ENCODE results near the gene KIRREL3.

Gene KIRREL3

DNA sequence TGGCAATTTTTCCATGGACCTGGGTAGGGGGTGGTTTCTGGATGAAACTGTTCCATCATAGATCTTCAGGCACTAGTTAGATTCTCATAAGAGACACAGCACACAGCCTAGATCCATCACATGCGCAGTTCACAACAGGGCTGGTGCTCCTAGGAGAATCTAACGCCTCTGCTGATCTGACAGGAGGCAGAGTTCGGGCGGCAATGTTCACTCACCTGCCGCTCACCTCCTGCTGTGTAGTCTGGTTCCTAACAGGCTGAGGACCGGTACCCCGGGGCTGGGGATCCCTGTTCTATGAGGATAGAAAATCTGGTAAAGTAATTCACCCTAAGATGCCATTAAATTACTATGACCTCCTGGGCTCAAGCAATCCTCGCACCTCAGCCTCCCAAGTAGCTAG lies 318.0 kb downstream of the KIRREL3 start:
- H3K4me2 ChIP-seq (ENCODE audit: low read depth, low read length, poor library complexity, severe bottlenecking), result no peak overlapping the region
- no peak overlapping the region for H3K4me3 ChIP-seq (ENCODE audit: insufficient read depth, low read length, poor library complexity, severe bottlenecking)
- no peak overlapping the region for H3K27ac ChIP-seq (ENCODE audit: low read depth, low read length)
- H3K9ac ChIP-seq (ENCODE audit: low read length), result no peak overlapping the region
- no peak for TF ChIP-seq EZH2phosphoT487 (conservative IDR thresholded peaks at IDR 0.05; ENCODE audit: low read length)
- TF ChIP-seq, protein P1, sequence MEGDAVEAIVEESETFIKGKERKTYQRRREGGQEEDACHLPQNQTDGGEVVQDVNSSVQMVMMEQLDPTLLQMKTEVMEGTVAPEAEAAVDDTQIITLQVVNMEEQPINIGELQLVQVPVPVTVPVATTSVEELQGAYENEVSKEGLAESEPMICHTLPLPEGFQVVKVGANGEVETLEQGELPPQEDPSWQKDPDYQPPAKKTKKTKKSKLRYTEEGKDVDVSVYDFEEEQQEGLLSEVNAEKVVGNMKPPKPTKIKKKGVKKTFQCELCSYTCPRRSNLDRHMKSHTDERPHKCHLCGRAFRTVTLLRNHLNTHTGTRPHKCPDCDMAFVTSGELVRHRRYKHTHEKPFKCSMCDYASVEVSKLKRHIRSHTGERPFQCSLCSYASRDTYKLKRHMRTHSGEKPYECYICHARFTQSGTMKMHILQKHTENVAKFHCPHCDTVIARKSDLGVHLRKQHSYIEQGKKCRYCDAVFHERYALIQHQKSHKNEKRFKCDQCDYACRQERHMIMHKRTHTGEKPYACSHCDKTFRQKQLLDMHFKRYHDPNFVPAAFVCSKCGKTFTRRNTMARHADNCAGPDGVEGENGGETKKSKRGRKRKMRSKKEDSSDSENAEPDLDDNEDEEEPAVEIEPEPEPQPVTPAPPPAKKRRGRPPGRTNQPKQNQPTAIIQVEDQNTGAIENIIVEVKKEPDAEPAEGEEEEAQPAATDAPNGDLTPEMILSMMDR (IDR thresholded peaks at IDR 0.05; ENCODE audit: insufficient read depth, low read length, poor library complexity, severe bottlenecking), result no peak
- no peaks in the 10 kb centered on the region for H3K9me2 ChIP-seq (replicated peaks; ENCODE audit: insufficient read depth, low read length)
- H3K79me2 ChIP-seq (ENCODE audit: insufficient read depth, low read length), result no peaks in the 10 kb centered on the region
- H2AFZ ChIP-seq (ENCODE audit: low read depth, low read length, severe bottlenecking), result no peak overlapping the region
- H3K9me3 ChIP-seq (ENCODE audit: insufficient read depth, low read length), result no peaks in the 10 kb centered on the region
- no peaks in the 10 kb centered on the region for H3F3A ChIP-seq (ENCODE audit: insufficient read depth)
- no peaks in the 10 kb centered on the region for H4K20me1 ChIP-seq (ENCODE audit: low read depth, low read length)
- H3K27me3 ChIP-seq (ENCODE audit: low read length), result no peaks in the 10 kb centered on the region
- no peaks in the 10 kb centered on the region for H3K36me3 ChIP-seq (ENCODE audit: low read length)

DNA sequence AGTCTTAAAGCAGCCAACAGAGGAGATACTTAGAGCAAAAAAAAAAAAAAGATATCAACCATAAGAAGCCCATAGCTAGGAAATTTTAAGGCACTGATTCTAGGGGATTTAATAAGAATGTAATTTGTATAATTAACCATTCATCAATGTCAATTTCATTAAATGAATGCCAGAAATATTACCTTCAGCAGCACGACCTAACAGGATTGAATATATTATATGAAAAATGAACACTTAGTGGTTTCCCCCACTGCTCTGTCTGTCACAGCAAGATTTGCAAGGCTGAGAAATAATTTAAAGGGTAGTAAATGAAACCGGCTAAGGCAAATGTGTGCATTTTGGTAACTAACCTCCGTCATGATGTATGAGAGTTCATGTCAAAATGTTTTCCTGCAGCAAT lies 319.9 kb downstream of the KIRREL3 start:
- H3K9ac ChIP-seq (ENCODE audit: low read length), result no peak overlapping the region
- no peak overlapping the region for H3K27ac ChIP-seq (ENCODE audit: low read depth, low read length)
- H3K79me2 ChIP-seq (ENCODE audit: insufficient read depth, low read length), result no peaks in the 10 kb centered on the region
- H3K9me3 ChIP-seq (ENCODE audit: insufficient read depth, low read length), result no peaks in the 10 kb centered on the region
- no peak overlapping the region for H2AFZ ChIP-seq (ENCODE audit: low read depth, low read length, severe bottlenecking)
- H3K27me3 ChIP-seq (ENCODE audit: low read length), result no peaks in the 10 kb centered on the region
- no peak for TF ChIP-seq EZH2phosphoT487 (conservative IDR thresholded peaks at IDR 0.05; ENCODE audit: low read length)
- TF ChIP-seq, protein P1 (IDR thresholded peaks at IDR 0.05; ENCODE audit: insufficient read depth, low read length, poor library complexity, severe bottlenecking), result no peak
- no peak overlapping the region for H3K4me3 ChIP-seq (ENCODE audit: insufficient read depth, low read length, poor library complexity, severe bottlenecking)
- H4K20me1 ChIP-seq (ENCODE audit: low read depth, low read length), result no peaks in the 10 kb centered on the region
- H3K9me2 ChIP-seq (replicated peaks; ENCODE audit: insufficient read depth, low read length), result no peaks in the 10 kb centered on the region
- no peaks in the 10 kb centered on the region for H3F3A ChIP-seq (ENCODE audit: insufficient read depth)
- H3K4me2 ChIP-seq (ENCODE audit: low read depth, low read length, poor library complexity, severe bottlenecking), result no peak overlapping the region
- H3K36me3 ChIP-seq (ENCODE audit: low read length), result no peaks in the 10 kb centered on the region

DNA sequence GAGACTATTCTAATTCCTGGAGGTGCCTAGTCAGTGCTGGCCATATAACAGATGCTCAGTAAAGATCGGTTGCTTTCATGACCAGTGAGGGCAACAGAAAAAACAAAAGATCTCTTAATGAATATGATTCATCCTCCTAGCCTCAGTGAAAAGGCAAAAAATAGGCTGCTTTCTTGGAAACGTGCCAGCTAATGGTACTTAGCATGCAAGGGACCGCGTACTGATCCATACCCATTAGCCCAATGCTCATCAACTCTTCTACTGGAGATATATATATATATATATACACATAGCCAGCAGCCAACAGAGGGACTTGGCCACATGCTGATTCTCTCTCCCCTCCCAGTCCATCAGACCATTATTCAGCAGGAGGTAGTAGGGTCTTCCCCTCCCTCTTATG lies 320.4 kb downstream of the KIRREL3 start:
- H3K4me2 ChIP-seq (ENCODE audit: low read depth, low read length, poor library complexity, severe bottlenecking), result no peak overlapping the region
- no peak overlapping the region for H3K27ac ChIP-seq (ENCODE audit: low read depth, low read length)
- TF ChIP-seq, protein P1 (IDR thresholded peaks at IDR 0.05; ENCODE audit: insufficient read depth, low read length, poor library complexity, severe bottlenecking), result no peak
- TF ChIP-seq EZH2phosphoT487 (conservative IDR thresholded peaks at IDR 0.05; ENCODE audit: low read length), result no peak
- H3K27me3 ChIP-seq (ENCODE audit: low read length), result no peaks in the 10 kb centered on the region
- H3K9ac ChIP-seq (ENCODE audit: low read length), result no peak overlapping the region
- no peaks in the 10 kb centered on the region for H3K9me3 ChIP-seq (ENCODE audit: insufficient read depth, low read length)
- H4K20me1 ChIP-seq (ENCODE audit: low read depth, low read length), result no peaks in the 10 kb centered on the region
- H3K9me2 ChIP-seq (replicated peaks; ENCODE audit: insufficient read depth, low read length), result no peaks in the 10 kb centered on the region
- no peak overlapping the region for H2AFZ ChIP-seq (ENCODE audit: low read depth, low read length, severe bottlenecking)
- H3K4me3 ChIP-seq (ENCODE audit: insufficient read depth, low read length, poor library complexity, severe bottlenecking), result no peak overlapping the region
- H3K36me3 ChIP-seq (ENCODE audit: low read length), result no peaks in the 10 kb centered on the region
- H3K79me2 ChIP-seq (ENCODE audit: insufficient read depth, low read length), result no peaks in the 10 kb centered on the region
- H3F3A ChIP-seq (ENCODE audit: insufficient read depth), result no peaks in the 10 kb centered on the region

Measured in SU-DHL-6 (cell line).